DOHH2 (cell line): ENCODE measurements around the gene NAP1L4.

Experiments
- EZH2phosphoT487 ChIP-seq: fragments of 200-600 bp; sonication (generic); IDR thresholded peaks from 2 replicates; pipeline ENCODE4 v1.6.1; 2017; ENCODE audit warnings: borderline replicate concordance, mild to moderate bottlenecking, antibody characterized with exemption, low read length, moderate library complexity, mixed read lengths
- TF ChIP-seq, protein P1 (sequence below): fragments of 200-600 bp; sonication (generic); IDR thresholded peaks from one replicate; pipeline ENCODE4 v1.5.1; 2014; ENCODE audit warnings: antibody characterized with exemption, mild to moderate bottlenecking, low read depth, low read length; ENCODE audit not compliant: poor library complexity, severe bottlenecking

GRCh38 chr11:2902784-2903671, 89.1 kb downstream of the NAP1L4 start:
- TF ChIP-seq, protein P1, sequence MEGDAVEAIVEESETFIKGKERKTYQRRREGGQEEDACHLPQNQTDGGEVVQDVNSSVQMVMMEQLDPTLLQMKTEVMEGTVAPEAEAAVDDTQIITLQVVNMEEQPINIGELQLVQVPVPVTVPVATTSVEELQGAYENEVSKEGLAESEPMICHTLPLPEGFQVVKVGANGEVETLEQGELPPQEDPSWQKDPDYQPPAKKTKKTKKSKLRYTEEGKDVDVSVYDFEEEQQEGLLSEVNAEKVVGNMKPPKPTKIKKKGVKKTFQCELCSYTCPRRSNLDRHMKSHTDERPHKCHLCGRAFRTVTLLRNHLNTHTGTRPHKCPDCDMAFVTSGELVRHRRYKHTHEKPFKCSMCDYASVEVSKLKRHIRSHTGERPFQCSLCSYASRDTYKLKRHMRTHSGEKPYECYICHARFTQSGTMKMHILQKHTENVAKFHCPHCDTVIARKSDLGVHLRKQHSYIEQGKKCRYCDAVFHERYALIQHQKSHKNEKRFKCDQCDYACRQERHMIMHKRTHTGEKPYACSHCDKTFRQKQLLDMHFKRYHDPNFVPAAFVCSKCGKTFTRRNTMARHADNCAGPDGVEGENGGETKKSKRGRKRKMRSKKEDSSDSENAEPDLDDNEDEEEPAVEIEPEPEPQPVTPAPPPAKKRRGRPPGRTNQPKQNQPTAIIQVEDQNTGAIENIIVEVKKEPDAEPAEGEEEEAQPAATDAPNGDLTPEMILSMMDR, result no peak
- TF ChIP-seq EZH2phosphoT487, result no peak
